IMR-90 (cell line): ENCODE results near the gene HHATL. TPM values are rescaled to one million over a fixed set of nuclear protein-coding genes. Genes with fewer than 3 reads are reported as not detected.

Experiments
- ATAC-seq: fragments of 200-7000 bp; cut with Tn5 transposase; 2 replicates; pipeline ENCODE4 v1.9.1; 2020; ENCODE audit warnings: low read depth, mild to moderate bottlenecking, moderate library complexity
- BruUV-seq: library from RNA; stranded (reverse); fragments of 400-500 nt; replicated peaks from 2 replicates; lab custom pipeline; 2021; lab: Mats Ljungman, UMichigan
- CTCF ChIA-PET: fragments of 300-600 bp; formaldehyde crosslinking; extraction: SDS; loops from one replicate; lab custom pipeline; 2021; ENCODE audit warnings: antibody characterized with exemption; lab: Yijun Ruan, JAX
- POLR2A ChIA-PET: fragments of 300-600 bp; sonication (Branson Sonifier 250); formaldehyde crosslinking; loops from one replicate; lab custom pipeline; 2022; ENCODE audit warnings: antibody characterized with exemption; ENCODE audit not compliant: unreplicated experiment; lab: Charles Lee
- DNase-seq: peaks from one replicate; pipeline ENCODE4 v3.0.0; 2013
- H2AFZ ChIP-seq: replicated peaks from 2 replicates; pipeline ENCODE3; 2013; ENCODE audit warnings: low read length, mild to moderate bottlenecking; ENCODE audit not compliant: poor library complexity
- H2AK5ac ChIP-seq: 2 replicates; pipeline ENCODE4 v1.6.1; 2013; ENCODE audit warnings: low read depth, low read length, inconsistent platforms
- H2AK9ac ChIP-seq: replicated peaks from 2 replicates; pipeline ENCODE3; 2013; ENCODE audit warnings: mild to moderate bottlenecking, low read depth, low read length, moderate library complexity; ENCODE audit not compliant: poor library complexity
- H2BK120ac ChIP-seq: 2 replicates; pipeline ENCODE4 v1.6.1; 2013; ENCODE audit warnings: low read depth, low read length, inconsistent platforms
- H2BK15ac ChIP-seq: 3 replicates; pipeline ENCODE4 v1.6.1; 2013; ENCODE audit warnings: low read depth, low read length, inconsistent platforms
- H2BK20ac ChIP-seq: 2 replicates; pipeline ENCODE4 v1.6.1; 2013; ENCODE audit warnings: low read depth, mild to moderate bottlenecking, inconsistent platforms, low read length, moderate library complexity
- H2BK5ac ChIP-seq: 2 replicates; pipeline ENCODE4 v1.6.1; 2013; ENCODE audit warnings: mild to moderate bottlenecking, low read depth, low read length, inconsistent platforms; ENCODE audit not compliant: poor library complexity, severe bottlenecking
- H3K14ac ChIP-seq: replicated peaks from 2 replicates; pipeline ENCODE4 v1.6.1; 2013; ENCODE audit warnings: low read depth, low read length, inconsistent platforms
- H3K18ac ChIP-seq: 2 replicates; pipeline ENCODE4 v1.6.1; 2013; ENCODE audit warnings: low read depth, low read length, control low read depth
- H3K23ac ChIP-seq: 2 replicates; pipeline ENCODE4 v1.6.1; 2013; ENCODE audit warnings: low read depth, low read length, inconsistent platforms
- H3K27ac ChIP-seq: 2 replicates; pipeline ENCODE4 v1.5.1; 2013; ENCODE audit warnings: mild to moderate bottlenecking, control low read depth, low read length; ENCODE audit not compliant: insufficient read depth
- H3K27me3 ChIP-seq: 2 replicates; pipeline ENCODE4 v1.6.1; 2013; ENCODE audit warnings: low read length; ENCODE audit not compliant: control insufficient read depth, insufficient read depth
- H3K36me3 ChIP-seq: 2 replicates; pipeline ENCODE4 v1.6.1; 2013; ENCODE audit warnings: low read length, mixed read lengths; ENCODE audit not compliant: control insufficient read depth, insufficient read depth
- H3K4ac ChIP-seq: 2 replicates; pipeline ENCODE4 v1.6.1; 2013; ENCODE audit warnings: low read depth, low read length, inconsistent platforms
- H3K4me1 ChIP-seq: 2 replicates; pipeline ENCODE4 v1.6.1; 2013; ENCODE audit warnings: low read length, mixed read lengths; ENCODE audit not compliant: control insufficient read depth, insufficient read depth
- H3K4me2 ChIP-seq: 2 replicates; pipeline ENCODE4 v1.6.1; 2013; ENCODE audit warnings: low read depth, mild to moderate bottlenecking, control low read depth, low read length, moderate library complexity
- H3K4me3 ChIP-seq: 2 replicates; pipeline ENCODE4 v1.5.1; 2013; ENCODE audit warnings: low read depth, mild to moderate bottlenecking, control low read depth, low read length, moderate library complexity; ENCODE audit not compliant: insufficient read depth
- H3K56ac ChIP-seq: 2 replicates; pipeline ENCODE4 v1.6.1; 2013; ENCODE audit warnings: low read length, inconsistent platforms; ENCODE audit not compliant: insufficient read depth; ENCODE audit errors: extremely low read depth
- H3K79me1 ChIP-seq, 2 experiments: 2 replicates each; pipeline ENCODE4 v1.6.1; 2013; ENCODE audit warnings: low read length in 2 of 2, inconsistent platforms in 1 of 2, low read depth in 1 of 2
- H3K9ac ChIP-seq: 2 replicates; pipeline ENCODE4 v1.6.1; 2013; ENCODE audit warnings: low read depth, low read length, control low read depth
- H3K9me1 ChIP-seq: 2 replicates; pipeline ENCODE4 v1.6.1; 2013; ENCODE audit warnings: low read length, inconsistent platforms; ENCODE audit not compliant: insufficient read depth
- H3K9me3 ChIP-seq: 2 replicates; pipeline ENCODE4 v1.6.1; 2013; ENCODE audit warnings: low read length; ENCODE audit not compliant: control insufficient read depth, insufficient read depth
- H4K20me1 ChIP-seq: 2 replicates; pipeline ENCODE4 v1.6.1; 2013; ENCODE audit warnings: low read length, inconsistent platforms; ENCODE audit not compliant: insufficient read depth
- H4K5ac ChIP-seq: 2 replicates; pipeline ENCODE4 v1.6.1; 2013; ENCODE audit warnings: mild to moderate bottlenecking, low read depth, low read length, control low read depth
- H4K8ac ChIP-seq, 2 experiments: 2 replicates each; pipeline ENCODE4 v1.6.1; 2013; ENCODE audit warnings: low read depth in 2 of 2, low read length in 2 of 2, control low read depth in 1 of 2, inconsistent platforms in 1 of 2
- H4K91ac ChIP-seq: 2 replicates; pipeline ENCODE4 v1.6.1; 2013; ENCODE audit warnings: low read depth, low read length, inconsistent platforms; ENCODE audit not compliant: insufficient read depth
- BHLHE40 ChIP-seq: fragments of 150-350 bp; IDR thresholded peaks from 2 replicates; pipeline ENCODE4 v1.6.1; 2016; ENCODE audit warnings: mild to moderate bottlenecking, low read depth, low read length
- CHD1 ChIP-seq: IDR thresholded peaks from 2 replicates; pipeline ENCODE4 v1.6.1; 2012; ENCODE audit warnings: low read depth, low read length, improper control_type of control experiment
- MXI1 ChIP-seq: IDR thresholded peaks from 2 replicates; pipeline ENCODE4 v1.6.1; 2012; ENCODE audit warnings: low read depth, mild to moderate bottlenecking, low read length, moderate library complexity, borderline replicate concordance
- POLR2A ChIP-seq: IDR thresholded peaks from 2 replicates; pipeline ENCODE4 v1.6.1; 2012; ENCODE audit warnings: mild to moderate bottlenecking, low read depth, low read length
- RCOR1 ChIP-seq: IDR thresholded peaks from 2 replicates; pipeline ENCODE4 v1.6.1; 2012; ENCODE audit warnings: mild to moderate bottlenecking, low read length, improper control_type of control experiment; ENCODE audit not compliant: insufficient replicate concordance
- USF2 ChIP-seq: fragments of 150-350 bp; IDR thresholded peaks from 2 replicates; pipeline ENCODE4 v1.6.1; 2017; ENCODE audit warnings: mild to moderate bottlenecking, antibody characterized with exemption, low read length, low read depth
- WGBS, 2 experiments: methylation state at CpG; one replicate each; pipeline versions ENCODE4 v1.1.5 to v1.1.7; 2013; ENCODE audit warnings: missing lambda C conversion rate in 2 of 2; ENCODE audit not compliant: insufficient read length in 1 of 2; ENCODE audit errors: extremely low coverage in 2 of 2; 5-methylcytosine and 5-hydroxymethylcytosine counted together
- dilution Hi-C: fragments of 300-500 bp; cut with HindIII; formaldehyde crosslinking; loops from one replicate; pipeline ENCODE4 v1.14.3; 2018; ENCODE audit warnings: low sequenced_read_pairs; ENCODE audit not compliant: unreplicated experiment
- in situ Hi-C: fragments of 300-500 bp; cut with MboI; formaldehyde crosslinking; loops from 3 replicates; pipeline ENCODE4 v1.14.3; 2019; ENCODE audit warnings: low sequenced_read_pairs, inconsistent platforms, mixed read lengths
- intact Hi-C: fragments of 100-400 bp; cut with micrococcal nuclease; formaldehyde crosslinking; loops from 2 replicates; pipeline ENCODE4 v1.10.0; 2022
- polyA plus RNA-seq, 3 experiments: library from polyadenylated mRNA; depleted of rRNA; stranded (reverse); fragments of >200 nt; gene quantifications; 2 replicates each; pipeline ENCODE4 v1.2.3, GENCODE V29; 2012; ENCODE audit warnings: low replicate concordance in 1 of 3
- total RNA-seq: library from RNA; depleted of rRNA; stranded (reverse); fragments of >200 nt; gene quantifications from 2 replicates; pipeline ENCODE4 v1.2.3, GENCODE V29; 2012
- TF ChIP-seq, protein P1 (sequence below): fragments of 150-350 bp; IDR thresholded peaks from 2 replicates; pipeline ENCODE4 v1.6.1; 2016; ENCODE audit warnings: low read depth, mild to moderate bottlenecking, low read length, moderate library complexity, borderline replicate concordance

Gene HHATL
- total and polyA plus RNA-seq, 2 of the 4 experiments (the other 2 are of a cell fraction): not detected

GRCh38 chr3:42693530-42693930 is 9.1 kb downstream of the HHATL start:
- Histone ChIP-seq H3K79me1 (no peaks in the 10 kb centered on the region), H3K14ac (no peak overlapping the region), H3K4me3 (no peak overlapping the region), H2AK9ac (no peak overlapping the region), H3K23ac (no peak overlapping the region), H3K4me1 (no peaks in the 10 kb centered on the region), H2BK15ac (no peak overlapping the region), H3K27ac (no peak overlapping the region), H4K91ac (no peak overlapping the region), H3K27me3 (peaks cover 78% of the 10 kb centered on the region), H3K4ac (no peak overlapping the region), H2AFZ (no peak overlapping the region), H2BK20ac (no peak overlapping the region), H3K4me2 (no peak overlapping the region), H4K8ac (no peak overlapping the region), H2BK5ac (no peak overlapping the region), H3K36me3 (no peaks in the 10 kb centered on the region), H2AK5ac (no peak overlapping the region), H3K9ac (no peak overlapping the region), H4K5ac (no peak overlapping the region), H4K20me1 (no peaks in the 10 kb centered on the region; the same call in 1 of the 2 replicates), H3K56ac (no peak overlapping the region), H3K9me1 (no peaks in the 10 kb centered on the region), H3K9me3 (no peaks in the 10 kb centered on the region), H2BK120ac (no peak overlapping the region), H3K18ac (no peak overlapping the region)
- ChIA-PET POLR2A (no interaction called here), CTCF (no interaction called here)
- BruUV-seq: no TSS peak
- ATAC-seq (no peak), DNase-seq (no peak)
- intact Hi-C loops (no loop called here), in situ Hi-C loops (no loop called here), dilution Hi-C loops (no loop called here)
- TF ChIP-seq CHD1 (no peak), RCOR1 (no peak), USF2 (no peak), BHLHE40 (no peak), MXI1 (no peak), POLR2A (no peak)
- TF ChIP-seq, protein P1, sequence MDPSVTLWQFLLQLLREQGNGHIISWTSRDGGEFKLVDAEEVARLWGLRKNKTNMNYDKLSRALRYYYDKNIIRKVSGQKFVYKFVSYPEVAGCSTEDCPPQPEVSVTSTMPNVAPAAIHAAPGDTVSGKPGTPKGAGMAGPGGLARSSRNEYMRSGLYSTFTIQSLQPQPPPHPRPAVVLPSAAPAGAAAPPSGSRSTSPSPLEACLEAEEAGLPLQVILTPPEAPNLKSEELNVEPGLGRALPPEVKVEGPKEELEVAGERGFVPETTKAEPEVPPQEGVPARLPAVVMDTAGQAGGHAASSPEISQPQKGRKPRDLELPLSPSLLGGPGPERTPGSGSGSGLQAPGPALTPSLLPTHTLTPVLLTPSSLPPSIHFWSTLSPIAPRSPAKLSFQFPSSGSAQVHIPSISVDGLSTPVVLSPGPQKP: no peak
- 0% methylated on average over 1 of the region's 4 CpGs; no CpG with 5 or more reads in 1 of the 2 experiments for WGBS, 2 experiments
